Ascending aorta (tissue), 2 donors: ENCODE data around the gene SH3RF1. TPM values are rescaled to one million over a fixed set of nuclear protein-coding genes. Genes with fewer than 3 reads are reported as not detected.
"Not testable (repeated sequence)": the region's sequence is repeated elsewhere in the genome, so short reads cannot be mapped to it uniquely, and the experiment has no call there.

Experiments
- DNase-seq, 2 donors: peaks; one replicate each; pipeline ENCODE4 v3.0.0-alpha.2; 2019; ENCODE audit warnings: low spot score in 2 of 2
- H3K27ac ChIP-seq, 2 donors: fragments of 200-600 bp; sonication (generic); one replicate each; pipeline ENCODE4 v1.5.1; 2016 to 2017; ENCODE audit warnings: mild to moderate bottlenecking in 1 of 2
- H3K27me3 ChIP-seq: fragments of 200-600 bp; sonication (generic); one replicate; pipeline ENCODE4 v1.5.1; 2017
- H3K36me3 ChIP-seq, 2 donors: fragments of 200-600 bp; sonication (generic); one replicate each; pipeline ENCODE4 v1.5.1; 2016
- H3K4me1 ChIP-seq, 2 donors: fragments of 200-600 bp; sonication (generic); one replicate each; pipeline ENCODE4 v1.5.1; 2016 to 2017; ENCODE audit warnings: mild to moderate bottlenecking in 1 of 2
- H3K4me3 ChIP-seq, 2 donors: fragments of 200-600 bp; sonication (generic); one replicate each; pipeline ENCODE4 v1.5.1; 2016 to 2017; ENCODE audit warnings: mild to moderate bottlenecking in 1 of 2
- H3K9me3 ChIP-seq, 2 donors: fragments of 200-600 bp; sonication (generic); one replicate each; pipeline ENCODE4 v1.5.1; 2016
- CTCF ChIP-seq, 3 experiments: fragments of 200-600 bp in 2 of 3; fragments of 450-650 bp in 1 of 3; sonication (generic) in 2 of 3; IDR thresholded peaks; one replicate each; pipeline ENCODE4 v1.5.1; 2016 to 2019; ENCODE audit warnings: antibody characterized with exemption in 3 of 3, mild to moderate bottlenecking in 1 of 3, moderate library complexity in 1 of 3
- intact Hi-C: fragments of 100-400 bp; cut with DNase I; formaldehyde crosslinking; loops from one replicate; pipeline ENCODE4 v1.15.1; 2023
- total RNA-seq: library from RNA; depleted of rRNA; stranded (reverse); fragments of >200 nt; gene quantifications from one replicate; pipeline ENCODE4 v1.1.0, GENCODE V29; 2016

Gene SH3RF1
- total RNA-seq, 1 donor from 2014 or later, result 27.6 TPM

- H3K36me3 ChIP-seq, result no peaks in the 10 kb centered on the region
- DNase-seq, result no peak
- no peak overlapping the region for H3K27ac ChIP-seq
- no peaks in the 10 kb centered on the region for H3K27me3 ChIP-seq
- no peaks in the 10 kb centered on the region for H3K4me1 ChIP-seq
- H3K9me3 ChIP-seq, result no peaks in the 10 kb centered on the region
- intact Hi-C loops, result no loop called here
- no peak for TF ChIP-seq CTCF (IDR thresholded peaks at IDR 0.05)
- no peak overlapping the region for H3K4me3 ChIP-seq
These were observed 25.1 kb upstream of the SH3RF1 start for GRCh38 chr4:169295822-169296221.

GRCh38 chr4:169293343-169294176 is 22.8 kb upstream of the SH3RF1 start:
- Histone ChIP-seq H3K36me3 (no peaks in the 10 kb centered on the region), H3K27ac (no peak overlapping the region), H3K4me1 (no peaks in the 10 kb centered on the region), H3K4me3 (no peak overlapping the region), H3K27me3 (no peaks in the 10 kb centered on the region), H3K9me3 (no peaks in the 10 kb centered on the region)
- intact Hi-C loops, result no loop called here
- no peak for TF ChIP-seq CTCF (IDR thresholded peaks at IDR 0.05)
- DNase-seq, result no peak

GRCh38 chr4:169287983-169288382 is 17.2 kb upstream of the SH3RF1 start:
- H3K27ac ChIP-seq, DNase-seq, H3K36me3 ChIP-seq, intact Hi-C loops, H3K9me3 ChIP-seq, H3K4me3 ChIP-seq, H3K4me1 ChIP-seq, H3K27me3 ChIP-seq: not testable (repeated sequence)

GRCh38 chr4:169286562-169287301 is 16.0 kb upstream of the SH3RF1 start:
- peaks cover 0 to 2% of the 10 kb centered on the region in 2 donors for H3K4me1 ChIP-seq
- intact Hi-C loops, result no loop called here
- H3K36me3 ChIP-seq, result no peaks in the 10 kb centered on the region
- DNase-seq, result no peak
- no peaks in the 10 kb centered on the region for H3K9me3 ChIP-seq
- no peak overlapping the region for H3K27ac ChIP-seq
- TF ChIP-seq CTCF (IDR thresholded peaks at IDR 0.05), result no peak
- no peak overlapping the region for H3K4me3 ChIP-seq
- no peaks in the 10 kb centered on the region for H3K27me3 ChIP-seq

- Histone ChIP-seq H3K4me1 (peaks cover 0 to 2% of the 10 kb centered on the region in 2 donors), H3K27me3 (no peaks in the 10 kb centered on the region), H3K27ac (no peak overlapping the region), H3K36me3 (no peaks in the 10 kb centered on the region), H3K4me3 (no peak overlapping the region), H3K9me3 (no peaks in the 10 kb centered on the region)
- no peak for DNase-seq
- intact Hi-C loops, result no loop called here
- no peak for TF ChIP-seq CTCF (IDR thresholded peaks at IDR 0.05)
These were observed 12.4 kb upstream of the SH3RF1 start for GRCh38 chr4:169283114-169283509.

DNA sequence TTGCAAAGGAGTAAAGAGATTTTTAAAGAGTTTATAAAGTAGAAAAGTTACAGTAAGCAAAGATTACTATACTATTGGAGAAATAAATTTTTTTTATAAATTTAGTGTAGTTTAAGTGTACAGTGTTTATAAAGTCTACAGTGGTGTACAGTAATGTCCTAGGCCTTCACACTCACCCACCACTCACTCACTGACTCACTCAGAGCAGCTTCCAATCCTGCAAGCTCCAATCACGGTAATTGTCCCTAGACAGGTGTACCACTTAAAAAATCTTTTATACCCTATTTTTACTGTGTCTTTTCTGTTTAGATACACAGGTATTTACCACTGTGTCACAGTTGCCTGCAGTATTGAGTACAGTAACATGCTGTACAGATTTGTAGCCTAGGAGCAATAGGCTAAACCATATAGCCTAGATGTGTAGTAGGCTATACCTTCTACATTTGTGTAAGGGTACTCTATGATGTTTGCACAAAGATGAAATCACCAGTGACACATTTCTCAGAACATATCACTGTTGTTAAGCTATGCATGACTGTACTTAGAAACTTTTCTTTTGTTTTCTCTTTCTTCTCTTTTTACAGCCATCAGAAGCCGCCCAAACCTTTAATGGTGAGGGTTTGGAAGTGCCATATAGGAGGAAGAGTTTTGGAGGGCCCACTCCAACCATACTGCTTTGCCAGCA is 11.8 kb upstream of the SH3RF1 start:
- Histone ChIP-seq H3K27ac (no peak overlapping the region), H3K36me3 (no peaks in the 10 kb centered on the region), H3K27me3 (no peaks in the 10 kb centered on the region), H3K4me3 (no peak overlapping the region), H3K9me3 (no peaks in the 10 kb centered on the region), H3K4me1 (peaks cover 0 to 2% of the 10 kb centered on the region in 2 donors)
- DNase-seq, result no peak
- no peak for TF ChIP-seq CTCF (IDR thresholded peaks at IDR 0.05)
- intact Hi-C loops, result no loop called here
